HepG2 (cell line): ENCODE results near the gene BIN1. TPM values are rescaled to one million over a fixed set of nuclear protein-coding genes. Genes with fewer than 3 reads are reported as not detected.

Source experiments
- ATAC-seq: fragments of 200-7000 bp; cut with Tn5 transposase; 3 replicates; pipeline ENCODE4 v1.9.1; 2020; ENCODE audit warnings: mild to moderate bottlenecking, moderate library complexity
- BruUV-seq: library from RNA; stranded (reverse); fragments of 400-500 nt; replicated peaks from 2 replicates; lab custom pipeline; 2021; lab: Mats Ljungman, UMichigan
- CTCF ChIA-PET: fragments of 300-600 bp; formaldehyde crosslinking; extraction: SDS; loops from one replicate; lab custom pipeline; 2021; ENCODE audit warnings: low total read pairs, inconsistent platforms, low intra/inter-chr PET ratio; lab: Yijun Ruan, JAX
- POLR2A ChIA-PET: fragments of 350-600 bp; sonication (Branson Sonifier 250); formaldehyde crosslinking; loops from one replicate; lab custom pipeline; 2020; ENCODE audit warnings: antibody characterized with exemption, inconsistent platforms; lab: Yijun Ruan, JAX
- DNase-seq: peaks from one replicate; pipeline ENCODE4 v3.0.0-alpha.2; 2015; ENCODE audit warnings: low spot score
- FAIRE-seq: peaks from 3 replicates; lab custom pipeline; 2011; peaks lifted over from hg19 to GRCh38; lab: Jason Lieb, UNC
- H2AFZ ChIP-seq: one replicate; pipeline ENCODE4 v1.6.1; 2011; ENCODE audit warnings: low read length, inconsistent platforms
- H3K27ac ChIP-seq: fragments of 300-600 bp; 3 replicates; pipeline ENCODE4 v1.8.0; 2011; ENCODE audit warnings: mixed run types, mild to moderate bottlenecking, mixed read lengths, low read length, inconsistent platforms; ENCODE audit not compliant: insufficient read depth; ENCODE audit errors: extremely low read length
- H3K27me3 ChIP-seq, 2 experiments: fragments of 200-600 bp in 1 of 2; 2 replicates in 1 of 2; 3 replicates in 1 of 2; pipeline versions ENCODE4 v1.6.0 to v1.8.0; 2011; ENCODE audit warnings: low read length in 2 of 2, mild to moderate bottlenecking in 2 of 2, moderate library complexity in 2 of 2, inconsistent platforms in 1 of 2; ENCODE audit not compliant: insufficient read depth in 2 of 2, control insufficient read depth in 1 of 2
- H3K36me3 ChIP-seq, 2 experiments: fragments of 200-600 bp in 1 of 2; replicated peaks in 1 of 2; 2 replicates in 1 of 2; 3 replicates in 1 of 2; pipeline versions ENCODE4 v1.5.1 to v1.8.0; 2011; ENCODE audit warnings: low read length in 2 of 2, inconsistent platforms in 1 of 2; ENCODE audit not compliant: insufficient read depth in 2 of 2, control insufficient read depth in 1 of 2
- H3K4me1 ChIP-seq: 2 replicates; pipeline ENCODE4 v1.5.1; 2012; ENCODE audit warnings: low read length, inconsistent platforms; ENCODE audit not compliant: insufficient read depth
- H3K4me2 ChIP-seq: 2 replicates; pipeline ENCODE4 v1.6.0; 2011; ENCODE audit warnings: low read depth, low read length, inconsistent platforms
- H3K4me3 ChIP-seq, 3 experiments: fragments of 200-600 bp in 1 of 3; sonication (generic), shearing (Covaris generic) in 1 of 3; replicated peaks in 1 of 3; 2 replicates each; pipeline ENCODE4 v1.5.1; 2011 to 2016; ENCODE audit warnings: low read length in 3 of 3, inconsistent platforms in 2 of 3, low read depth in 2 of 3, mild to moderate bottlenecking in 2 of 3, control low read depth in 1 of 3, mixed read lengths in 1 of 3; ENCODE audit not compliant: insufficient read depth in 1 of 3
- H3K79me2 ChIP-seq: one replicate; pipeline ENCODE4 v1.6.1; 2011; ENCODE audit warnings: low read length, inconsistent platforms; ENCODE audit not compliant: insufficient read depth
- H3K9ac ChIP-seq: 2 replicates; pipeline ENCODE4 v1.6.0; 2011; ENCODE audit warnings: mild to moderate bottlenecking, low read depth, low read length, inconsistent platforms; ENCODE audit not compliant: insufficient read depth
- H3K9me3 ChIP-seq: 2 replicates; pipeline ENCODE4 v1.5.1; 2012; ENCODE audit warnings: mild to moderate bottlenecking, low read length
- H4K20me1 ChIP-seq: 2 replicates; pipeline ENCODE4 v1.6.0; 2011; ENCODE audit warnings: inconsistent platforms, mild to moderate bottlenecking, low read length, moderate library complexity; ENCODE audit not compliant: insufficient read depth
- CBX5 ChIP-seq: sonication (generic); formaldehyde crosslinking; IDR thresholded peaks from 2 replicates; pipeline ENCODE4 v1.4.0; 2020; ENCODE audit warnings: missing genetic modification reagents, borderline replicate concordance
- GABPA ChIP-seq, 2 experiments: IDR thresholded peaks; 2 replicates each; pipeline ENCODE4 v1.6.1; 2011 to 2016; ENCODE audit warnings: low read depth in 2 of 2, low read length in 1 of 2, missing biosample characterization in 1 of 2, missing genetic modification characterization in 1 of 2
- GLI4 ChIP-seq: sonication (generic); formaldehyde crosslinking; IDR thresholded peaks from 2 replicates; pipeline ENCODE4 v1.5.1; 2020; ENCODE audit warnings: missing genetic modification reagents, mild to moderate bottlenecking, moderate library complexity, borderline replicate concordance
- NFE2 ChIP-seq: sonication (generic); formaldehyde crosslinking; IDR thresholded peaks from 2 replicates; pipeline ENCODE4 v1.4.0; 2020; ENCODE audit warnings: missing genetic modification reagents
- PAX8 ChIP-seq: sonication (generic); formaldehyde crosslinking; IDR thresholded peaks from 2 replicates; pipeline ENCODE4 v1.8.0; 2022; ENCODE audit warnings: mild to moderate bottlenecking, missing genetic modification reagents, borderline replicate concordance
- SRSF9 ChIP-seq: fragments of 200-400 bp; formaldehyde crosslinking; IDR thresholded peaks from 2 replicates; pipeline ENCODE4 v1.6.1; 2018; ENCODE audit warnings: borderline replicate concordance, mild to moderate bottlenecking, low read depth, low read length; ENCODE audit not compliant: insufficient read depth, poor library complexity, severe bottlenecking
- YEATS2 ChIP-seq: sonication (generic); formaldehyde crosslinking; IDR thresholded peaks from 2 replicates; pipeline ENCODE4 v1.4.0; 2020; ENCODE audit warnings: missing genetic modification reagents, borderline replicate concordance
- ZFX ChIP-seq: sonication (generic); formaldehyde crosslinking; IDR thresholded peaks from 2 replicates; pipeline ENCODE4 v1.4.0; 2020; ENCODE audit warnings: mild to moderate bottlenecking, low read depth, missing genetic modification reagents, moderate library complexity
- ZMYM2 ChIP-seq: sonication (generic); formaldehyde crosslinking; IDR thresholded peaks from 2 replicates; pipeline ENCODE4 v1.8.0; 2022; ENCODE audit warnings: mild to moderate bottlenecking, missing genetic modification reagents
- ZNF30 ChIP-seq: sonication (generic); formaldehyde crosslinking; IDR thresholded peaks from 2 replicates; pipeline ENCODE4 v1.5.0; 2020; ENCODE audit warnings: mild to moderate bottlenecking, missing genetic modification reagents
- ZNF772 ChIP-seq: sonication (generic); formaldehyde crosslinking; IDR thresholded peaks from 2 replicates; pipeline ENCODE4 v1.5.0; 2020; ENCODE audit warnings: mild to moderate bottlenecking, missing genetic modification reagents
- WGBS: methylation state at CpG from one replicate; pipeline ENCODE4 v1.1.6; 2017; ENCODE audit warnings: low lambda C conversion rate; 5-methylcytosine and 5-hydroxymethylcytosine counted together
- in situ Hi-C: cut with HindIII; loops from 2 replicates; pipeline ENCODE4 v1.10.0; 2017; ENCODE audit warnings: low pct_unique_long_range_greater_than_20kb; ENCODE audit not compliant: extremely low pct_ligation_motif_present
- intact Hi-C: fragments of 100-400 bp; cut with micrococcal nuclease; formaldehyde crosslinking; loops from one replicate; pipeline ENCODE4 v1.10.0; 2022; ENCODE audit not compliant: unreplicated experiment
- polyA plus RNA-seq, 8 experiments: library from polyadenylated mRNA; depleted of rRNA in 3 of 8; stranded (reverse) in 7 of 8; unstranded in 1 of 8; fragments of >200 nt; fragmentation: Illumina TruSeq in 4 of 8; extraction: Trizol in 4 of 8; gene quantifications; 2 replicates each; pipeline versions ENCODE4 v1.2.1 to v1.2.3, GENCODE V29; 2011 to 2016; ENCODE audit warnings: low read depth in 4 of 8, missing spikeins in 1 of 8, mixed read lengths in 1 of 8; ENCODE audit not compliant: insufficient read depth in 1 of 8
- total RNA-seq, 5 experiments: library from RNA; depleted of rRNA; stranded (reverse); fragments of >200 nt; fragmentation: Illumina TruSeq; extraction: Trizol; gene quantifications; 2 replicates each; pipeline ENCODE4 v1.2.3, GENCODE V29; 2016; ENCODE audit warnings: low read depth in 1 of 5
- TF ChIP-seq, protein P1 (sequence below): sonication (generic); formaldehyde crosslinking; conservative IDR thresholded peaks from 2 replicates; pipeline ENCODE4 v1.4.0; 2020; ENCODE audit warnings: missing genetic modification reagents
- TF ChIP-seq, protein P2 (sequence below): sonication (generic); formaldehyde crosslinking; IDR thresholded peaks from 2 replicates; pipeline ENCODE4 v1.4.0; 2020; ENCODE audit warnings: mild to moderate bottlenecking, missing genetic modification reagents
- TF ChIP-seq, protein P3 (sequence below): sonication (generic); formaldehyde crosslinking; IDR thresholded peaks from 2 replicates; pipeline ENCODE4 v1.4.0; 2020; ENCODE audit warnings: missing genetic modification reagents
- TF ChIP-seq, protein P4 (sequence below): sonication (generic); formaldehyde crosslinking; IDR thresholded peaks from 2 replicates; pipeline ENCODE4 v1.5.1; 2020; ENCODE audit warnings: mild to moderate bottlenecking, moderate library complexity, missing genetic modification reagents

The BIN1 gene
- total and polyA plus RNA-seq, 2 of the 13 experiments (the other 11 are each of a cell fraction or from before 2014, with no cell fraction given): 0.93 to 1.2 TPM

DNA sequence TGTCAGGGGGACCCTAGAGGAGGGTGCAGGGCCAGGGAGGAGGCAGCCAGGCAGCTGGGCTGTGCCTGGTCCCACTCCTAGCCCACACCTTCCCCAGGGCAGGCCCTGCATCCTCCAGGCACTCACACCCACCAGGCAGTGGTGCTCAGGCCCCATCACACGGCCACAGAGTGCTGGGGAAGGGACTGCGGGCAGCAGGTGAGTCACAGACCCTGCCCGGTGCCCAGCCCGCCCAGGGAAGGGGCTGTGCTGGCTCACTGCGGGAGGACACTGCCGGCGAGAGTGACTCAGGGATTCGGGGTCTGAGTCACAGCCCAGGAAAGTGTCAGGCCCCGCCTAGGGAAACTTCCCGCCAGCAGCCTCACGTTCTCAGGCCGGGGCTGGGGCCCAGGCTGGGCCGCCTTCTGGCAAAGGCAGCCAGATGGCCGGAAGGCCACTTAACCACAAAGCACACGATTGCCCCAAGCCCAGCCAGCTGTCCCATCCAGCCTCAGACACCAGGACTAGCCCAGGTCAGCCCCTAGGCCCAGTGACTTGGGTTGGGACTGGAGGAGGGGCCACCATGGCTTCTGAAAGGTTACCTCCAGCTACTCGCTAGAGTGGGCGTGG, 42.2 kb downstream of the BIN1 start:
- 9% methylated on average over 14 of the region's 17 CpGs for WGBS
- Histone ChIP-seq H3K4me2 (peak overlapping the region; percentile 69), H3K27me3 (no peaks in the 10 kb centered on the region; a peak in 1 of 5 replicates), H3K4me1 (peaks cover 22% of the 10 kb centered on the region), H4K20me1 (no peaks in the 10 kb centered on the region), H3K4me3 (peak overlapping the region in 1 of 3 experiments; percentile 56; a peak in 1 of 6 replicates), H3K36me3 (no peaks in the 10 kb centered on the region), H3K9ac (peak overlapping the region; percentile 19; the same call in 1 of the 2 replicates), H2AFZ (no peak overlapping the region), H3K9me3 (no peaks in the 10 kb centered on the region), H3K79me2 (no peaks in the 10 kb centered on the region), H3K27ac (no peak overlapping the region)
- DNase-seq: peak; percentile 83
- ChIA-PET CTCF (no interaction called here), POLR2A (no interaction called here)
- peak; percentile 86 for ATAC-seq
- no peak for FAIRE-seq
- no TSS peak for BruUV-seq
- intact Hi-C loops (no loop called here), in situ Hi-C loops (no loop called here)
- TF ChIP-seq PAX8 (CRISPR knock-in tag): no peak
- peak; percentile 73 for TF ChIP-seq ZFX (CRISPR knock-in tag)
- TF ChIP-seq ZNF30: no peak
- peak; percentile 97 for TF ChIP-seq NFE2 (CRISPR knock-in tag)
- TF ChIP-seq, protein P1, sequence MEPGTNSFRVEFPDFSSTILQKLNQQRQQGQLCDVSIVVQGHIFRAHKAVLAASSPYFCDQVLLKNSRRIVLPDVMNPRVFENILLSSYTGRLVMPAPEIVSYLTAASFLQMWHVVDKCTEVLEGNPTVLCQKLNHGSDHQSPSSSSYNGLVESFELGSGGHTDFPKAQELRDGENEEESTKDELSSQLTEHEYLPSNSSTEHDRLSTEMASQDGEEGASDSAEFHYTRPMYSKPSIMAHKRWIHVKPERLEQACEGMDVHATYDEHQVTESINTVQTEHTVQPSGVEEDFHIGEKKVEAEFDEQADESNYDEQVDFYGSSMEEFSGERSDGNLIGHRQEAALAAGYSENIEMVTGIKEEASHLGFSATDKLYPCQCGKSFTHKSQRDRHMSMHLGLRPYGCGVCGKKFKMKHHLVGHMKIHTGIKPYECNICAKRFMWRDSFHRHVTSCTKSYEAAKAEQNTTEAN (CRISPR knock-in tag): peak; percentile 69; the same call in 1 of the 2 replicates
- TF ChIP-seq YEATS2 (CRISPR knock-in tag): peak; percentile 73
- TF ChIP-seq, protein P2, sequence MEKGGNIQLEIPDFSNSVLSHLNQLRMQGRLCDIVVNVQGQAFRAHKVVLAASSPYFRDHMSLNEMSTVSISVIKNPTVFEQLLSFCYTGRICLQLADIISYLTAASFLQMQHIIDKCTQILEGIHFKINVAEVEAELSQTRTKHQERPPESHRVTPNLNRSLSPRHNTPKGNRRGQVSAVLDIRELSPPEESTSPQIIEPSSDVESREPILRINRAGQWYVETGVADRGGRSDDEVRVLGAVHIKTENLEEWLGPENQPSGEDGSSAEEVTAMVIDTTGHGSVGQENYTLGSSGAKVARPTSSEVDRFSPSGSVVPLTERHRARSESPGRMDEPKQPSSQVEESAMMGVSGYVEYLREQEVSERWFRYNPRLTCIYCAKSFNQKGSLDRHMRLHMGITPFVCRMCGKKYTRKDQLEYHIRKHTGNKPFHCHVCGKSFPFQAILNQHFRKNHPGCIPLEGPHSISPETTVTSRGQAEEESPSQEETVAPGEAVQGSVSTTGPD (CRISPR knock-in tag): peak; percentile 82; the same call in 1 of the 2 replicates
- peak; percentile 54; the same call in 1 of the 2 replicates for TF ChIP-seq ZNF772
- no peak for TF ChIP-seq GLI4 (CRISPR knock-in tag)
- TF ChIP-seq ZMYM2 (CRISPR knock-in tag): no peak
- TF ChIP-seq, protein P3, sequence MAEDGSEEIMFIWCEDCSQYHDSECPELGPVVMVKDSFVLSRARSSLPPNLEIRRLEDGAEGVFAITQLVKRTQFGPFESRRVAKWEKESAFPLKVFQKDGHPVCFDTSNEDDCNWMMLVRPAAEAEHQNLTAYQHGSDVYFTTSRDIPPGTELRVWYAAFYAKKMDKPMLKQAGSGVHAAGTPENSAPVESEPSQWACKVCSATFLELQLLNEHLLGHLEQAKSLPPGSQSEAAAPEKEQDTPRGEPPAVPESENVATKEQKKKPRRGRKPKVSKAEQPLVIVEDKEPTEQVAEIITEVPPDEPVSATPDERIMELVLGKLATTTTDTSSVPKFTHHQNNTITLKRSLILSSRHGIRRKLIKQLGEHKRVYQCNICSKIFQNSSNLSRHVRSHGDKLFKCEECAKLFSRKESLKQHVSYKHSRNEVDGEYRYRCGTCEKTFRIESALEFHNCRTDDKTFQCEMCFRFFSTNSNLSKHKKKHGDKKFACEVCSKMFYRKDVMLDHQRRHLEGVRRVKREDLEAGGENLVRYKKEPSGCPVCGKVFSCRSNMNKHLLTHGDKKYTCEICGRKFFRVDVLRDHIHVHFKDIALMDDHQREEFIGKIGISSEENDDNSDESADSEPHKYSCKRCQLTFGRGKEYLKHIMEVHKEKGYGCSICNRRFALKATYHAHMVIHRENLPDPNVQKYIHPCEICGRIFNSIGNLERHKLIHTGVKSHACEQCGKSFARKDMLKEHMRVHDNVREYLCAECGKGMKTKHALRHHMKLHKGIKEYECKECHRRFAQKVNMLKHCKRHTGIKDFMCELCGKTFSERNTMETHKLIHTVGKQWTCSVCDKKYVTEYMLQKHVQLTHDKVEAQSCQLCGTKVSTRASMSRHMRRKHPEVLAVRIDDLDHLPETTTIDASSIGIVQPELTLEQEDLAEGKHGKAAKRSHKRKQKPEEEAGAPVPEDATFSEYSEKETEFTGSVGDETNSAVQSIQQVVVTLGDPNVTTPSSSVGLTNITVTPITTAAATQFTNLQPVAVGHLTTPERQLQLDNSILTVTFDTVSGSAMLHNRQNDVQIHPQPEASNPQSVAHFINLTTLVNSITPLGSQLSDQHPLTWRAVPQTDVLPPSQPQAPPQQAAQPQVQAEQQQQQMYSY (CRISPR knock-in tag): no peak
- no peak for TF ChIP-seq SRSF9
- TF ChIP-seq, protein P4, sequence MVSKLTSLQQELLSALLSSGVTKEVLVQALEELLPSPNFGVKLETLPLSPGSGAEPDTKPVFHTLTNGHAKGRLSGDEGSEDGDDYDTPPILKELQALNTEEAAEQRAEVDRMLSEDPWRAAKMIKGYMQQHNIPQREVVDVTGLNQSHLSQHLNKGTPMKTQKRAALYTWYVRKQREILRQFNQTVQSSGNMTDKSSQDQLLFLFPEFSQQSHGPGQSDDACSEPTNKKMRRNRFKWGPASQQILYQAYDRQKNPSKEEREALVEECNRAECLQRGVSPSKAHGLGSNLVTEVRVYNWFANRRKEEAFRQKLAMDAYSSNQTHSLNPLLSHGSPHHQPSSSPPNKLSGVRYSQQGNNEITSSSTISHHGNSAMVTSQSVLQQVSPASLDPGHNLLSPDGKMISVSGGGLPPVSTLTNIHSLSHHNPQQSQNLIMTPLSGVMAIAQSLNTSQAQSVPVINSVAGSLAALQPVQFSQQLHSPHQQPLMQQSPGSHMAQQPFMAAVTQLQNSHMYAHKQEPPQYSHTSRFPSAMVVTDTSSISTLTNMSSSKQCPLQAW (CRISPR knock-in tag): peak; percentile 81
- TF ChIP-seq CBX5: peak; percentile 71
- TF ChIP-seq GABPA (IDR thresholded peaks at IDR 0.05; ENCODE audit: low read depth, low read length): no peak
- 0 out of 2 replicates have a peak, but pooled peaks have one; percentile 24 for TF ChIP-seq GABPA (CRISPR knock-in tag; IDR thresholded peaks at IDR 0.05; ENCODE audit: low read depth)
